RWPE2 (cell line): ENCODE measurements around the gene DSTN.
A peak's percentile ranks its signal among the peaks of the same experiment; 100 is the strongest.

Experiments
- ATAC-seq: fragments of 200-7000 bp; cut with Tn5 transposase; 3 replicates; pipeline ENCODE4 v1.9.1; 2021; ENCODE audit warnings: low read depth
- DNase-seq: peaks from one replicate; pipeline ENCODE4 v3.0.0-alpha.2; 2020; ENCODE audit warnings: low spot score
- H3K27ac ChIP-seq: fragments of 450-650 bp; 2 replicates; pipeline ENCODE4 v1.5.1; 2017; ENCODE audit warnings: mild to moderate bottlenecking; ENCODE audit not compliant: poor library complexity, severe bottlenecking
- H3K27me3 ChIP-seq: fragments of 250-450 bp; sonication (Bioruptor Pico); 2 replicates; pipeline ENCODE4 v1.5.1; 2021; ENCODE audit warnings: mild to moderate bottlenecking, moderate library complexity; ENCODE audit not compliant: insufficient read depth, poor library complexity, severe bottlenecking
- H3K36me3 ChIP-seq: fragments of 250-450 bp; sonication (Bioruptor Pico); 2 replicates; pipeline ENCODE4 v1.5.1; 2020; ENCODE audit warnings: low read depth, mild to moderate bottlenecking, moderate library complexity
- H3K4me1 ChIP-seq: fragments of 250-450 bp; sonication (Bioruptor Pico); 2 replicates; pipeline ENCODE4 v1.5.1; 2021; ENCODE audit warnings: mild to moderate bottlenecking, moderate library complexity; ENCODE audit not compliant: insufficient read depth, poor library complexity, severe bottlenecking
- H3K4me3 ChIP-seq: fragments of 250-450 bp; sonication (Bioruptor Pico); 2 replicates; pipeline ENCODE4 v1.5.1; 2021; ENCODE audit warnings: mild to moderate bottlenecking, moderate library complexity; ENCODE audit not compliant: severe bottlenecking
- H3K9me3 ChIP-seq: fragments of 250-450 bp; sonication (Bioruptor Pico); 2 replicates; pipeline ENCODE4 v1.5.1; 2021; ENCODE audit warnings: mild to moderate bottlenecking, moderate library complexity; ENCODE audit not compliant: severe bottlenecking
- TF ChIP-seq, protein P1 (sequence below): fragments of 450-650 bp; IDR thresholded peaks from one replicate; pipeline ENCODE4 v1.5.1; 2017; ENCODE audit warnings: mild to moderate bottlenecking, moderate library complexity; ENCODE audit not compliant: poor library complexity, severe bottlenecking

DSTN gene

DNA sequence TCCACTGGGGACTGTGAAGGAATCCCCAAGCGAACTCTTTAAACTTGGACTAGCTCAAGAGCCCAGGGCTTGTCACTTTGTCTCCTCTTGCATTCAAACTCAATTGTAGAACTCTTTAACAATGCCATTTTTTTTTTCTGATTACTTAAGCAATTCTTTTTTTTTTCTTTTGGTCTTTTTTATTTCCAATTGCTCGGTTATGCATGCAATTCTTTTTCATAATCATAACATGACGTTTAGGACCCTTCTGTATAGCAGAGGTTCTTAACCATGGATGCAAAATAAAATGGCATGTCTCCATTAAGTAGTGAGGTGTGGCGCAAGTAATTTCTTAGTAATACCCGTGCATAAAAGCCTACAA is 38.2 kb upstream of the DSTN start:
- ATAC-seq, result no peak; the same call in 2 of the 3 replicates
- no peaks in the 10 kb centered on the region for H3K9me3 ChIP-seq
- peak overlapping the region; percentile 49 for H3K4me3 ChIP-seq
- no peak for DNase-seq
- H3K4me1 ChIP-seq, result no peaks in the 10 kb centered on the region
- peak overlapping the region; percentile 17 for H3K27ac ChIP-seq
- TF ChIP-seq, protein P1, sequence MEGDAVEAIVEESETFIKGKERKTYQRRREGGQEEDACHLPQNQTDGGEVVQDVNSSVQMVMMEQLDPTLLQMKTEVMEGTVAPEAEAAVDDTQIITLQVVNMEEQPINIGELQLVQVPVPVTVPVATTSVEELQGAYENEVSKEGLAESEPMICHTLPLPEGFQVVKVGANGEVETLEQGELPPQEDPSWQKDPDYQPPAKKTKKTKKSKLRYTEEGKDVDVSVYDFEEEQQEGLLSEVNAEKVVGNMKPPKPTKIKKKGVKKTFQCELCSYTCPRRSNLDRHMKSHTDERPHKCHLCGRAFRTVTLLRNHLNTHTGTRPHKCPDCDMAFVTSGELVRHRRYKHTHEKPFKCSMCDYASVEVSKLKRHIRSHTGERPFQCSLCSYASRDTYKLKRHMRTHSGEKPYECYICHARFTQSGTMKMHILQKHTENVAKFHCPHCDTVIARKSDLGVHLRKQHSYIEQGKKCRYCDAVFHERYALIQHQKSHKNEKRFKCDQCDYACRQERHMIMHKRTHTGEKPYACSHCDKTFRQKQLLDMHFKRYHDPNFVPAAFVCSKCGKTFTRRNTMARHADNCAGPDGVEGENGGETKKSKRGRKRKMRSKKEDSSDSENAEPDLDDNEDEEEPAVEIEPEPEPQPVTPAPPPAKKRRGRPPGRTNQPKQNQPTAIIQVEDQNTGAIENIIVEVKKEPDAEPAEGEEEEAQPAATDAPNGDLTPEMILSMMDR, result no peak
- H3K36me3 ChIP-seq, result no peaks in the 10 kb centered on the region
- no peaks in the 10 kb centered on the region for H3K27me3 ChIP-seq

DNA sequence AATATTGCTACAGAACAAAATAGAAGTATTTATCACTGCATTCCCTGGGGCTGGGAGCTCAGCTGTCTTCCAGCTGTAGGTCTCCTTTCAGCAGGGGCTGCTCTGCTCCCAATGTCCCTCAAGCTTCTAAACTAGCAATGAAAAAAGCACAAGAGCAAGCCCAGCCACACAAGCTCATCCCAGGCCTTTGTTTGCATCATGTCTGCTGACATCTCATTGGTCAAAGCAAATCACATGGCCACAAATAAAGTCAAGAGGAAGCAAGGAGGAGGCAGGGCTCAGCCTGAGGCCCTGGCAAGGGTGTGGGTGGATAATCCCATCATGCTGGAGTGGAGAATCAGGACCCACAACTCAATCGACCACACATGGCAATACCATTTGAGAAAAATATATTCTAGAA is 36.5 kb upstream of the DSTN start:
- no peaks in the 10 kb centered on the region for H3K36me3 ChIP-seq
- H3K4me1 ChIP-seq, result no peaks in the 10 kb centered on the region
- H3K4me3 ChIP-seq, result no peak overlapping the region
- TF ChIP-seq, protein P1, result no peak
- H3K9me3 ChIP-seq, result no peaks in the 10 kb centered on the region
- DNase-seq (no peak), ATAC-seq (peak; percentile 34; the same call in 2 of the 3 replicates)
- H3K27ac ChIP-seq, result no peak overlapping the region
- no peaks in the 10 kb centered on the region for H3K27me3 ChIP-seq

DNA sequence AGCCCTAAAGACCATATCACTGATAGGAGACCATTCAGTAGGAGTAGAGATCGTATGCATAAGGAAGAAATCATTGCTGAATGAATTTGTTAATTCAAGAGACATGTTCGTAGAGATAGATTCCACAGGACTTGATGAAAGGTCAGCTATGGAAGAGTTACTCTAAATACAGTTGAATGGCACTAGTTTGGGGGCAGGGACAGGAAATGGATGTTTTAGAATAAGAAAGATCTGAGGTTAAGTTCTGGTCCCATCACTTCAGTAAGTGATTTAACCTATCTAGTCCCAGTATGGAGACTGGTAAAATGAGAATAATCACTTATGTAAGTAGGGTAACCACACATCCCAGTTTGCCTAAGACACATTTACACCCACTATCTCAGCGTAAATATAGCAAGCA is 35.8 kb upstream of the DSTN start:
- ATAC-seq (no peak), DNase-seq (no peak)
- Histone ChIP-seq H3K27ac (no peak overlapping the region), H3K4me1 (no peaks in the 10 kb centered on the region), H3K9me3 (no peaks in the 10 kb centered on the region), H3K36me3 (no peaks in the 10 kb centered on the region), H3K4me3 (no peak overlapping the region), H3K27me3 (no peaks in the 10 kb centered on the region)
- TF ChIP-seq, protein P1, result no peak

DNA sequence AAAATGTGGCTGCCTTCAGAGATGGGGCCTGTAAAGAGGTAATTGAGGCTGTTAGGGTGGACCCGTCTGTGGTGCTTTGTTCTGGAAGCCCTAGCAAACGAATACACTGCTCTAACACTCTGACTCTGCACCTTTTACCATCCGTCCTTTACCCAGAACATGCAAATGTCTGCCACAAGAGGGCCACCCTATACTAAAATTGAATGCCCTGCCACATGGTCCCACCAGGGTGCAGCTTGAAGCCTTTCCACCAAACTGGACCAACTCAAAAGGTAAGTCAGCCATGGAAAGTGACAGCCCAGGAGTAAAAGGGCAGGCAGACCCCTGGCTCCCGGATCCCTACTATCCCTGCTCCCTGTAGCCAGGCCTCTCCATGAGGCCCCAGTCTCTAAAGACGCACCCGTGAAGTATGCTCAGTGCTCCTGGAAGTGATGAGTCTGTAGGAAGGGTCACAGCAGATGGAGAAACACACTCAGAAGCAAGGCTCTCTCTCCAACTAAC is 32.9 kb upstream of the DSTN start:
- H3K36me3 ChIP-seq, result no peaks in the 10 kb centered on the region
- H3K27ac ChIP-seq, result no peak overlapping the region
- no peak overlapping the region for H3K4me3 ChIP-seq
- ATAC-seq, result peak; percentile 95
- no peaks in the 10 kb centered on the region for H3K4me1 ChIP-seq
- no peaks in the 10 kb centered on the region for H3K9me3 ChIP-seq
- H3K27me3 ChIP-seq, result no peaks in the 10 kb centered on the region
- TF ChIP-seq, protein P1, result peak; percentile 97
- no peak for DNase-seq

DNA sequence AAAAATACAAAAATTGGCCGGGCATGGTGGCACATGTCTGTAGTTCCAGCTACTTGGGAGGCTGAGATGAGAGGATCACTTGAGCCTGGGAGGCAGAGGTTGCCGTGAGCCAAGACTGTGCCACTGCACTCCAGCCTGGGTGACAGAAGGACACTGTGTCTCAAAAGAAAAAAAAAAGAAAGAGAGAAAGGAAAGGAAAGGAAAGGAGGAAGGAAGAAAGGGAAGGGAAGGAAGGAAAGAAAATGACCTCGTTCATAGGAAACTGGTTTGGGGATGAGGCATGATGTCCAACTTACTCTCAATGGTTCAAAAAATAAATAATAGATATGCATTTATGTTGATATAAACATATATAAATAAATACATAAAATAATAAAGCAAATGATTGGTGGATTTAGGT is 31.9 kb upstream of the DSTN start:
- TF ChIP-seq, protein P1, result no peak
- Histone ChIP-seq H3K4me3 (no peak overlapping the region), H3K27me3 (no peaks in the 10 kb centered on the region), H3K9me3 (no peaks in the 10 kb centered on the region), H3K4me1 (peaks cover 7% of the 10 kb centered on the region), H3K36me3 (no peaks in the 10 kb centered on the region), H3K27ac (no peak overlapping the region)
- DNase-seq (no peak), ATAC-seq (no peak)
